ENCODE data around the gene METRNL. TPM values are rescaled to one million over a fixed set of nuclear protein-coding genes. Genes with fewer than 3 reads are reported as not detected.

METRNL gene
- total RNA-seq, 2 experiments from 2014 or later = 23.3 to 24.1 TPM

- DNase-seq = peak; percentile 39
Measured at GRCh38 chr17:83076938-83077337, 2.5 kb upstream of the METRNL start.

DNA sequence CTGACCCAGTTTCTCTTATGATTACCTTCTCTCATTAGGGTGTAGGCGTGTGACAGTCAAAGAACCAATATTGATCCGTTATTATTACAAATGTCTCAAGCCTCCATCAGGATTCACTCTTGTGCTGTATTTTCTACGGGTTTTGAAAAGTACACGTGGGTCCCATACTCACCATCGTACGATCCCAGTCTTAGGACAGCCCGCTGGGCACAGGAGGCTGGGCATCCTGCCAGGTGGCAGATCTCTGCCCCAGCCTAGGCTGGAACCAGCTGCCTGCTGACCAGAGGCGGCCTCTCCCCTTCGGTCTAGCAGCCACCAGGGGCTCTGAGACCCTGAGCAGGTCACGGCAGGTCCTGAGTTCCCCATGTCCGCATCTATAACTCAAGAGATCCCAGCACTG, 2.0 kb upstream of the METRNL start:
- Mint-ChIP-seq H3K4me1 (ENCODE audit: low read depth) (peaks cover 9% of the 10 kb centered on the region), H3K4me3 (no peak overlapping the region), H3K36me3 (ENCODE audit: low read depth) (no peaks in the 10 kb centered on the region), H3K27me3 (peaks cover 6% of the 10 kb centered on the region), H3K27ac (no peak overlapping the region), H3K9me3 (no peaks in the 10 kb centered on the region)
- intact Hi-C loops (cut with micrococcal nuclease) = no loop called here
- CTCF ChIA-PET = no interaction called here
- POLR2A ChIA-PET = no interaction called here
- TF ChIP-seq CTCF (IDR thresholded peaks at IDR 0.05) = no peak
- DNase-seq (no peak), ATAC-seq (no peak)

More at GRCh38 chr17:83076938-83077337, 2.5 kb upstream of the METRNL start:
- Mint-ChIP-seq H3K36me3 (ENCODE audit: low read depth) (no peaks in the 10 kb centered on the region), H3K4me1 (ENCODE audit: low read depth) (peaks cover 8% of the 10 kb centered on the region), H3K27me3 (peaks cover 6% of the 10 kb centered on the region), H3K4me3 (no peak overlapping the region), H3K9me3 (no peaks in the 10 kb centered on the region), H3K27ac (no peak overlapping the region)
- ChIA-PET POLR2A (interaction anchor here (0.9 kb wide), 1 partner anchor 98 kb away, joined by 4 read pairs; no protein-coding TSS in a partner anchor), CTCF (interaction anchor here (0.7 kb wide), 1 partner anchor 110 kb away, joined by 3 read pairs; no protein-coding TSS in a partner anchor)
- no peak for ATAC-seq
- intact Hi-C loops (cut with micrococcal nuclease) = no loop called here
- TF ChIP-seq CTCF (IDR thresholded peaks at IDR 0.05) = peak; percentile 31

DNA sequence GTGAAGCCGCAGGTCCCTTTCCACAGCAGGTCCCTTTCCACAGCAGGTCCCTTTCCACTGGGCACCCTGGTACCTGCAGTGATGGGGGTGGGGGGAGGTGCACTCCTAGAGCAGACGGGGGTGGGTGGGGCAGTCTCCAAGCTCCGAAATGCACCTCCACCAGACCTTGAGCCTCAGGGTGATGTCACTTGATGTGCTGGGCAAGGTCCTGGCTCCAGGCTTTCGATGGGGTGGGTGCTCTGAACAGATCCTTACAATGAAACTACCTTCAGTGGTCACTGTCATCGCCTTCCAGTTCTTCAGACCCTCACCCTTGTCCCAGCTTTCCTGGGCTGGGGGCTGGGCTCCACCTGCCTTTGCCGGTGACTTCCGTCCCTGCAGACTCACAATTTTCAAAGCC, 1.5 kb upstream of the METRNL start:
- ChIA-PET CTCF (no interaction called here), POLR2A (no interaction called here)
- Mint-ChIP-seq H3K27ac (no peak overlapping the region), H3K36me3 (ENCODE audit: low read depth) (peaks cover 3% of the 10 kb centered on the region), H3K4me3 (peak overlapping the region; percentile 12), H3K9me3 (no peaks in the 10 kb centered on the region), H3K27me3 (peaks cover 8% of the 10 kb centered on the region), H3K4me1 (ENCODE audit: low read depth) (peaks cover 15% of the 10 kb centered on the region)
- no peak for ATAC-seq
- intact Hi-C loops (cut with micrococcal nuclease) = no loop called here
- TF ChIP-seq CTCF (IDR thresholded peaks at IDR 0.05) = no peak
- DNase-seq = no peak

DNA sequence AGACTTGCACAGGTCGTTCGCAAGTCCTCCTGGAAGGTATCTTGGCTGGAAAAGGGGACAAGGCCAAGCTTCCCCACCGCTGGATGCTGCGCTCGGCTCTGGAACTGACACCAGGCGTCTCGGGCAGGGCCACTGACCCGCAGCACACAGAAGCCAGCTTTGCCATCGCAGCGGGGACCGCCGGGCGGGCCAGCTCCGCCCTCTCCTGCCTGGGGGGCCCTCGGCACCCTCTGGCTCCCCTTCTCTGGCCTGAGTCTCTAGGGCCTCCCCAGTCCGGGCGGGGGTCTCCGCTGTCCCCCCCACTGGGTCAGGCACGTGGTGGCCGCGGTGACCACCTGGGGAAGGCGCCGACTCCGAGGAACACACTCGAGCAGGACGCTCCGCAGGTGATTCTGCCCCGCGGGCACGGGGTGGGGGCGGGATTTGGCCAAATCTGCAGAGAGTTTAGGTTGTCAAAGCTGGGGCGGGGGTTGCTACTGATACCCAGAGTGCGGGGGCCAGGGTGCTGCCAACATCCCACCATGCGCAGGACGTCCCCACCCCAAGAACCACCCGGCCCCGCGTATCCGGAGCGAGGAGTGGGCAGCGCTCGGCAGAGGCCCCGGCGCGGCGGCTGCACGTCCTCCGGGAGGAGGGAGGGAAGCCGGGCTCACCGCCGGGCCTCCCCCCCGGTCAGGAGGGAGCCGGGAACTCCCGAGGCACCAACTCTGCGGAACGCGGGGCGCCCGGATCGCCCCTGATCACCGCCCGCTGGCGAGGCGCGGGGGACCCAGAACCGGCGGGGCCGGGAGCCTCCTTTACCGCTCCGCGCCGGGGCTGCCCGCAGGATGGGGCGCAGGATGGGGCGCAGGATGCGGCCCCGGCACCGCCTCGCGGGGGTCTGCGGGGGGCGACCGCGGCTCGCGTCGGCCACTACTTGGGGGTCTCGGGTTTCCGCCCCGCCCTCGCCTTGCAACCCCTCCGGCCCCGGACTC, 744 bp upstream of the METRNL start:
- peak overlapping the region; percentile 43 for H3K4me3 Mint-ChIP-seq
- POLR2A ChIA-PET = interaction anchor here (1.0 kb wide), 2 partner anchors 121 to 122 kb away, joined by 3 read pairs; no protein-coding TSS in a partner anchor
- H3K36me3 Mint-ChIP-seq (ENCODE audit: low read depth) = peaks cover 3% of the 10 kb centered on the region
- intact Hi-C loops (cut with micrococcal nuclease) = no loop called here
- no peak for ATAC-seq
- no peak overlapping the region for H3K27ac Mint-ChIP-seq
- H3K9me3 Mint-ChIP-seq = no peaks in the 10 kb centered on the region
- peaks cover 8% of the 10 kb centered on the region for H3K27me3 Mint-ChIP-seq
- CTCF ChIA-PET = no interaction called here
- peak; percentile 35 for DNase-seq
- peaks cover 22% of the 10 kb centered on the region for H3K4me1 Mint-ChIP-seq (ENCODE audit: low read depth)
- no peak for TF ChIP-seq CTCF (IDR thresholded peaks at IDR 0.05)

Data from activated CD8-positive, alpha-beta T cell treated with anti-CD3 and anti-CD28 coated beads for 36 hours (primary cell).